ENCODE data around the gene ATP11A.

Gene ATP11A

GRCh38 chr13:112890316-112891145 is 200.7 kb downstream of the ATP11A start:
- Histone ChIP-seq H3K9me3 (ENCODE audit: control insufficient read depth, low read depth, low read length) (no peaks in the 10 kb centered on the region), H3K9ac (ENCODE audit: low read length) (no peak overlapping the region), H3K27ac (ENCODE audit: low read length) (no peak overlapping the region), H3K4me1 (ENCODE audit: control insufficient read depth, low read depth, low read length) (peaks cover 42% of the 10 kb centered on the region), H3K4me3 (ENCODE audit: low read length) (no peak overlapping the region), H3K36me3 (ENCODE audit: control insufficient read depth, low read depth, low read length) (no peaks in the 10 kb centered on the region), H3K27me3 (ENCODE audit: control insufficient read depth, insufficient read depth, low read length) (peaks cover 51% of the 10 kb centered on the region)

- Histone ChIP-seq H3K27me3 (ENCODE audit: control insufficient read depth, insufficient read depth, low read length) (peaks cover 58% of the 10 kb centered on the region), H3K36me3 (ENCODE audit: control insufficient read depth, low read depth, low read length) (no peaks in the 10 kb centered on the region), H3K9me3 (ENCODE audit: control insufficient read depth, low read depth, low read length) (no peaks in the 10 kb centered on the region), H3K4me3 (ENCODE audit: low read length) (peak overlapping the region; percentile 56), H3K4me1 (ENCODE audit: control insufficient read depth, low read depth, low read length) (peaks cover 45% of the 10 kb centered on the region), H3K9ac (ENCODE audit: low read length) (peak overlapping the region; percentile 46), H3K27ac (ENCODE audit: low read length) (no peak overlapping the region)
Measured at GRCh38 chr13:112891477-112892401, 201.9 kb downstream of the ATP11A start.

- no peaks in the 10 kb centered on the region for H3K36me3 ChIP-seq (ENCODE audit: control insufficient read depth, low read depth, low read length)
- peak overlapping the region; percentile 56 for H3K4me3 ChIP-seq (ENCODE audit: low read length)
- H3K9ac ChIP-seq (ENCODE audit: low read length) = peak overlapping the region; percentile 46
- H3K27ac ChIP-seq (ENCODE audit: low read length) = no peak overlapping the region
- H3K4me1 ChIP-seq (ENCODE audit: control insufficient read depth, low read depth, low read length) = peaks cover 45% of the 10 kb centered on the region
- no peaks in the 10 kb centered on the region for H3K9me3 ChIP-seq (ENCODE audit: control insufficient read depth, low read depth, low read length)
- H3K27me3 ChIP-seq (ENCODE audit: control insufficient read depth, insufficient read depth, low read length) = peaks cover 58% of the 10 kb centered on the region
Measured at GRCh38 chr13:112892426-112893206, 202.8 kb downstream of the ATP11A start.

- Histone ChIP-seq H3K27ac (ENCODE audit: low read length) (no peak overlapping the region), H3K9ac (ENCODE audit: low read length) (peak overlapping the region; percentile 46), H3K4me1 (ENCODE audit: control insufficient read depth, low read depth, low read length) (peaks cover 45% of the 10 kb centered on the region), H3K36me3 (ENCODE audit: control insufficient read depth, low read depth, low read length) (no peaks in the 10 kb centered on the region), H3K4me3 (ENCODE audit: low read length) (peak overlapping the region; percentile 56), H3K27me3 (ENCODE audit: control insufficient read depth, insufficient read depth, low read length) (peaks cover 58% of the 10 kb centered on the region), H3K9me3 (ENCODE audit: control insufficient read depth, low read depth, low read length) (no peaks in the 10 kb centered on the region)
Measured at GRCh38 chr13:112893207-112893569, 203.3 kb downstream of the ATP11A start.

- Histone ChIP-seq H3K27me3 (ENCODE audit: control insufficient read depth, insufficient read depth, low read length) (peaks cover 58% of the 10 kb centered on the region), H3K9me3 (ENCODE audit: control insufficient read depth, low read depth, low read length) (no peaks in the 10 kb centered on the region), H3K4me3 (ENCODE audit: low read length) (peak overlapping the region; percentile 56), H3K4me1 (ENCODE audit: control insufficient read depth, low read depth, low read length) (peaks cover 45% of the 10 kb centered on the region), H3K9ac (ENCODE audit: low read length) (peak overlapping the region; percentile 51), H3K36me3 (ENCODE audit: control insufficient read depth, low read depth, low read length) (no peaks in the 10 kb centered on the region), H3K27ac (ENCODE audit: low read length) (no peak overlapping the region)
Measured at GRCh38 chr13:112893570-112894422, 204.0 kb downstream of the ATP11A start.

GRCh38 chr13:112894423-112894672 is 204.5 kb downstream of the ATP11A start:
- Histone ChIP-seq H3K9ac (ENCODE audit: low read length) (no peak overlapping the region), H3K9me3 (ENCODE audit: control insufficient read depth, low read depth, low read length) (no peaks in the 10 kb centered on the region), H3K36me3 (ENCODE audit: control insufficient read depth, low read depth, low read length) (no peaks in the 10 kb centered on the region), H3K4me1 (ENCODE audit: control insufficient read depth, low read depth, low read length) (peaks cover 45% of the 10 kb centered on the region), H3K27me3 (ENCODE audit: control insufficient read depth, insufficient read depth, low read length) (peaks cover 54% of the 10 kb centered on the region), H3K4me3 (ENCODE audit: low read length) (peak overlapping the region; percentile 64), H3K27ac (ENCODE audit: low read length) (no peak overlapping the region)

GRCh38 chr13:112894673-112895481 is 205.0 kb downstream of the ATP11A start:
- no peak overlapping the region for H3K27ac ChIP-seq (ENCODE audit: low read length)
- peaks cover 45% of the 10 kb centered on the region for H3K4me1 ChIP-seq (ENCODE audit: control insufficient read depth, low read depth, low read length)
- peak overlapping the region; percentile 64 for H3K4me3 ChIP-seq (ENCODE audit: low read length)
- H3K36me3 ChIP-seq (ENCODE audit: control insufficient read depth, low read depth, low read length) = no peaks in the 10 kb centered on the region
- H3K9me3 ChIP-seq (ENCODE audit: control insufficient read depth, low read depth, low read length) = no peaks in the 10 kb centered on the region
- no peak overlapping the region for H3K9ac ChIP-seq (ENCODE audit: low read length)
- H3K27me3 ChIP-seq (ENCODE audit: control insufficient read depth, insufficient read depth, low read length) = peaks cover 49% of the 10 kb centered on the region

- H3K4me1 ChIP-seq (ENCODE audit: control insufficient read depth, low read depth, low read length) = peaks cover 41% of the 10 kb centered on the region
- no peaks in the 10 kb centered on the region for H3K36me3 ChIP-seq (ENCODE audit: control insufficient read depth, low read depth, low read length)
- H3K4me3 ChIP-seq (ENCODE audit: low read length) = peak overlapping the region; percentile 64
- no peak overlapping the region for H3K9ac ChIP-seq (ENCODE audit: low read length)
- H3K27ac ChIP-seq (ENCODE audit: low read length) = no peak overlapping the region
- H3K9me3 ChIP-seq (ENCODE audit: control insufficient read depth, low read depth, low read length) = no peaks in the 10 kb centered on the region
- H3K27me3 ChIP-seq (ENCODE audit: control insufficient read depth, insufficient read depth, low read length) = peaks cover 40% of the 10 kb centered on the region
Measured at GRCh38 chr13:112895521-112896465, 206.0 kb downstream of the ATP11A start.

GRCh38 chr13:112896736-112897602 is 207.1 kb downstream of the ATP11A start:
- peaks cover 40% of the 10 kb centered on the region for H3K4me1 ChIP-seq (ENCODE audit: control insufficient read depth, low read depth, low read length)
- H3K27me3 ChIP-seq (ENCODE audit: control insufficient read depth, insufficient read depth, low read length) = peaks cover 28% of the 10 kb centered on the region
- H3K9ac ChIP-seq (ENCODE audit: low read length) = no peak overlapping the region
- H3K27ac ChIP-seq (ENCODE audit: low read length) = no peak overlapping the region
- no peaks in the 10 kb centered on the region for H3K9me3 ChIP-seq (ENCODE audit: control insufficient read depth, low read depth, low read length)
- no peaks in the 10 kb centered on the region for H3K36me3 ChIP-seq (ENCODE audit: control insufficient read depth, low read depth, low read length)
- H3K4me3 ChIP-seq (ENCODE audit: low read length) = no peak overlapping the region
